GM18861 (cell line): ENCODE measurements around the gene FAM221A.
"Not testable (repeated sequence)": the region's sequence is repeated elsewhere in the genome, so short reads cannot be mapped to it uniquely, and the experiment has no call there.

Experiments used
- ATAC-seq: cut with Tn5 transposase; IDR thresholded peaks from one replicate; pipeline ENCODE4 v1.9.1; 2021; ENCODE audit not compliant: unreplicated experiment

Gene FAM221A

GRCh38 chr7:23700046-23700445 lies 20.0 kb downstream of the FAM221A start:
- no peak for ATAC-seq

DNA sequence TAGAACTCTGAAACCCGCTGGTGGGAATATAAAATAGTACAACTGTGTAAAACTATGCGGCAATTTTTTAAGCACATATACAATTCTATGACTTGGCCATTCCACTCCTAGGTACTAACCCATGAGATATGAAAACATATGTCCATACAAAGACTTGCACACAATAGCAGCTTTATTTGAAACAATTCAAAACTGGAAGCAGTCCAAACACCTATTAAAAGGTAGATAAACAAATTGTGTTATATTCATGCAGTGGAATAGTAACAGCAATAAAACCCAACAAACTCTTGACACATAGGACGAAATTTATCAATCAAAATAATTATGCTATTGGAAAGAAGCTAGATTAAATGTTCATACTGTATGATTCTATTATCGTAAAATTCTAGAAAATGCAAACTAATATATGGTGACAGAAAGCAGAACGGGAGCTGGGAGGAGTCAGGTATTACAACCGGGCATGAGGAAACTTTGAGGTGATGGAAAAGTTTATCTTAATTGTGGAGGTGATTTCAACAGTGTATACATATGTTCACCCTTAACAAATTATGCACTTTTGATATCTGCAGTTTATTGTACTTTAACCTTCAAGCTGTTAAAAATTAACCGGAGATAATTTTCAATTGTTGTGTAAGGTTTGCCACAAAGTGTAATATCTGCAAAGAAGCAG lies 29.2 kb downstream of the FAM221A start:
- ATAC-seq: no peak

DNA sequence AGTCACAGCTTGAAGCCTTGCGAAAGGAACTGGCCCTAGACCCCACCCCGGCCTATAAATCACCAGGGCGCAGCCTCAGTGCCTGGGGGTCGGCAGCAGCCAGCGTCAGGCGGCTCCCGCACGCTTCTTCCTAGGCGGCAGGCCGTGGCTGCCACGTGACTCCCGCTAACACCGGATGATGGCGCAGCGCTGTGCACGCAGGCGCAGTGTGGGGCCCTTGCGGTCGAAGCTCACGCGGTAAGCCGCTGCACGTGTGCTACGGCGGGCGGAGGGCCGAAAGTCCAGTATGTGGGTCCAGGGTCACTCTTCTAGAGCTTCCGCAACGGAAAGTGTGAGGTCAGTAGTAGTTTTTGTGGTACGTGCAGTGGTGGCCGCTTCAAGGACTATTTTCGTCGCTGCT lies 30.0 kb downstream of the FAM221A start, which contains the start of gene STK31:
TSS of gene STK31 (plus strand) at position 220 of the 400 bp plus-strand sequence. CDS start at position 287, 67 bp downstream.
- no peak for ATAC-seq

- ATAC-seq: no peak
Observed at GRCh38 chr7:23712368-23713284, 32.6 kb downstream of the FAM221A start.

- no peak for ATAC-seq
Observed at GRCh38 chr7:23713285-23714149, 33.5 kb downstream of the FAM221A start.

- no peak for ATAC-seq
Observed at GRCh38 chr7:23714150-23714464, 34.1 kb downstream of the FAM221A start.

DNA sequence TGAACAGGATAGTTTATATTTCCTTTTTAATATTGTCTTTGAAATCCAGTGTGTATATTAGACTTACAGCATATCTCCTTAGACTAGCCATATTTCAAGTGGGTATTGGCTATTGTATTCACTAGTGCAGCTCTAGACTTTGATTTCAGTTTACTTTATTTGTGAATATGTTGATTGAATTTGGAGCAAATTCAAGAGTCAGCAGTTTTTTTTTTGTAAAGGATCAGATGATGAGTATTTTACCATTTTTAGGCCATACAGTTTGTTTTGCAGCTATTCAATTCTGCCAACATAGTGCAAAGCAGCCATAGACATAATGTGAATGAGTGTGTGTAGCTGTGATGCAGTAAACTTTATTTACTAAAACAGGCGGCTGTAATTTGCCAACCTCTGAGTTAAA lies 34.6 kb downstream of the FAM221A start:
- ATAC-seq: no peak

DNA sequence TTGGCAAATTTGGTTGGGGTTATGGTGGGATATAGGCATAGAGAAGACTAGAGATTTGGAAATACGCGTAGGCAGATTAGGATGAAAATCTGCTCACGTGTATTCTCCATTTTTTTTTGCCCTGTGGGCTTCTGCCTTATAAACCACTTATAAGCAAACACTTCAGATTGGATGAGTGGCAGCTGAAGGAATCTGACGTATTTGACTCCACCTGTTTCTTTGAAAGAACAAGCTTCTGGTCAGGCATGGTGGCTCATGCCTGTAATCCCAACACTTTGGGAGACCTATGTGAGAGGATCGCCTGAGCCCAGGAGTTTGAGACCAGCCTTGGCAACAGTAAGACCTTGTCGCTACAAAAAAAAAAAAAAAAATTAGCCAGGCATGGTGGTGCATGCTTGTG lies 35.1 kb downstream of the FAM221A start:
- no peak for ATAC-seq

DNA sequence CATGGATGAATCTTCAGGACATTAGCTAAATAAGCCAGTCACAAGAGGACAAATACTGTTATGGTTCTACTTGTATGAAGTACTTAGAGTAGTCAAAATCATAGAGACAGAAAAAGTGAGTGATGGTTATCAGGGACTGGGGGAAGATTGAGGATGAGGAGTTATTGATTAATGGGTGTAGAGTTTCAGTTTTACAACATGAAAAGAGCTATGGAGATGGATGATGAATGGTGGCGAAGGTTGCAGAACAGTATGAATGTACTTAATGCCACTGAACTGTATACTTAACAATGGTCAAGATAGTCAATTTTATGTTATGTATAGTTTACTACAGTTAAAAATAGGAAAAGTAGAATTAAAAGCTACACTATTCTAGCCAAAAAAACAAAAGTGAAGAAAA lies 37.8 kb downstream of the FAM221A start:
- ATAC-seq: no peak

- no peak for ATAC-seq
Observed at GRCh38 chr7:23721456-23721855, 41.5 kb downstream of the FAM221A start.

- ATAC-seq: not testable (repeated sequence)
Observed at GRCh38 chr7:23722587-23723216, 42.7 kb downstream of the FAM221A start.

- not testable (repeated sequence) for ATAC-seq
Observed at GRCh38 chr7:23724113-23724512, 44.1 kb downstream of the FAM221A start.

- ATAC-seq: no peak
Observed at GRCh38 chr7:23742051-23742450, 62.1 kb downstream of the FAM221A start.

DNA sequence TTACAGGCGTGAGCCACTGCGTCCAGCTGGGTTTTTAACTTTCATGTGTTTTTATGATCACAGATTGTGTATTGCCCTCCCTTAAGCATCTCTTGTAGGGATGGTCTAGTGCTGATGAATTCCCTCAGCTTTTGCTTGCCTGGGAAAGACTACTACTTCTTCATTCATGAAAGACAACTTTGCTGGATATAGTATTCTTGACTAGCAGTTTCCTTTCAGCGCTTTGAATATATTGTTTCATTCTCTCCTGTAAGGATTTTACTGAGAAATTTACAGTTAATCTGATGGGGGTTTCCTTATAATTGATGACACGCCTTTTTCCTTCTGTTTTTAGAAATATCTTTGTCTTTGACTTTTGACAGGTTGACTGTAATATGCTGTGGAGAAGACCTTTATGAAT lies 63.2 kb downstream of the FAM221A start:
- no peak for ATAC-seq

GRCh38 chr7:23746629-23747028 lies 66.6 kb downstream of the FAM221A start:
- no peak for ATAC-seq

DNA sequence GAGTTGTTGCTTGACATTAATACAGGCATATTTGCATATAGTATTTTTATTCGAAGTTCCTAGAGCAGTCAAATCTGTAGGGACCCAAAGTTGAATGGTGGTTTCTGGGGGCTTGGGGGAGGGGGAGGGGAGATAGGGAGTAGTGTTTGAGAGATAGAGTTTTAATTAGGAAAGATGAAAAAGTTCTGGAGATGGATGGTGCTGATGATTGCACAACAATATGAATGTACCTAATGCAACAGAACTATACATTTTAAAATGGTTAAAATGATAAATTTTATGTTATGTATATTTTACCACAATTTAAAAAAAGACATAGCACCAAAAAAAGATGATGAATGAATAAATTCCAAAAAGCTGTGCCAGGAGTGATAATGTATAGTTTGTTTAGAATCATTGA lies 71.9 kb downstream of the FAM221A start:
- no peak for ATAC-seq
